GM18508 (cell line): ENCODE data around the gene SLC25A28.

ENCODE experiments used
- ATAC-seq: cut with Tn5 transposase; IDR thresholded peaks from one replicate; pipeline ENCODE4 v1.9.1; 2021; ENCODE audit warnings: moderate number of reproducible peaks; ENCODE audit not compliant: insufficient read depth, unreplicated experiment

SLC25A28 gene

DNA sequence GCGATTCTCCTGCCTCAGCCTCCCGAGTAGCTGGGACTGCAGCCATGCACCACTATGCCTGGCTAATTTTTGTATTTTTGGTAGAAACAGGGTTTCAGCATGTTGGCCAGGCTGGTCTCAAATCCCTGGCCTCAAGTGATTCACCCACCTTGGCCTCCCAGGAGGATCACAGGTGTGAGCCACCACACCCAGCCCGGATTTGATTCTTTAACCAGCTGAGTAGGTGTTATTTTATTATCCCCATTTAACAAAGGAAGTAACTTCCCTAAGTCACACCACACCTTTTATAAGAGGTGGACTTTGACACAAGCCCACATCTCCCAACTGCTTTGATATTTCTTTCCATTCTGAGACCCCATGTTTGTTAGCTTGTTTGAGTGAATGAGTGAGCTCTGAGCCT, 25.0 kb downstream of the SLC25A28 start:
- no peak for ATAC-seq

GRCh38 chr10:99593312-99593711, 26.9 kb downstream of the SLC25A28 start:
- no peak for ATAC-seq

GRCh38 chr10:99590799-99591198, 29.4 kb downstream of the SLC25A28 start:
- ATAC-seq: no peak

DNA sequence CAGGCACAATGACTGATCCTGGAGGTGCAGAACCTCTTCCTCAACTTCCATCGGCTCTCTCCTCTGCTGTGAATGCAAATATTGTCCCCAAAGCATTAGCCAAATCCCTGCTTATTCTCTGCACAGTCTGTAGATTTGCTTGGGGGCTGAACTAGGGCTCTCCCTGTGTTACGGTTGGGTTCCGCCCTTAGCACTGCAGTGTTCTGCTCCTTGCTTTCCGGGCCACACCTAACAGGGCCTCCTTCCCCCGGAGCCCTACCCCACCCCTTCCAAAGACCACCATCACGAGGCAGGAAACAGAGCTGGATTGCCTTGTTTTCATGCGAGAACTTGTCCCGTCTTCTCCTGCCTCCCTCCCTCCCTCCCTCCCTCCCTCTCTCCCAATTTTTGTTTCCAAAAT, 36.6 kb downstream of the SLC25A28 start:
- ATAC-seq: no peak

DNA sequence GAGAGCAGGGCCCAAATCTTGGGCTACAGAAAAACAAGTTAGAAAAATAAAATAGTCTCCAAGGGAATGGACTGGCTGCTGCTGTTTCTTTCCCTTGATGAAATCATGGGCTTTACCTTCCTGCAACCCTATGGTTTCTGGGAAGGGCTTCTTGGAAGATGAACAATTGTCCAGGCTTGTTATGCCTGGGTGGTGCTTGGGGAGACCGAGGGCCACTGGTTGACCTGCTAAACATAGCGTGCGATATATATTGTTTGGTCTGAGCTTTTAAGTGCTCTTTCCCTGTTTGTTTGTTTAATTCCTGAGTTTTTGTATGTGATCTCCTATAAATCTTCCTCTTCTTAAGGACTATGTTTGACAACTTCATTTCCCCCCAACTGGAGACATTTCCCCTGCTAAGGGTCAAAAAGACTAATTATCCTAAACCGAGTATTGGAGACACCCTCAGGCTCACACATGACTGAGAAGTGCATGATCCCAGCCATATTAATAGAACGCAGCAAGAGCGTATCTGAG, 37.9 kb downstream of the SLC25A28 start:
- ATAC-seq: no peak

- ATAC-seq: no peak
Measured at GRCh38 chr10:99579971-99580370, 40.3 kb downstream of the SLC25A28 start.

DNA sequence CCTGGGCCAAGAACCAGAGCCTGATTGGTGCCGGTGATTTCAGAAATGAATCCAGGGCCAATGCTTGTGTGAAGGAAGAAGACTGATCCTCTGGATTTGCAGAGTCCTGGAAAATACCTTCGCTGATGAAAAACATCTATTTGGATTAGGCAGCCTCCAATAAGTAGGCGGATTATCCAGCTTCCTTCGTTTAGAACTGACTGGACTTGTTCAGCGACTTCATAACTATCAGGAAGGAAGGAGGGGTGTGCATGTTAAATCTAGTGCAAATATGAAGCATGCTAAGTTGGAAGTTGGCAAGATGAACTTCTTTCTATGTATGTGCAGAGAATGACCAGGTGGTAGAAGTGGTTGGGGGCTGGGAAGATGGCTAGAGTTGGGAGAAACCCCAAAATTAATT, 46.4 kb downstream of the SLC25A28 start:
- no peak for ATAC-seq

GRCh38 chr10:99571816-99572215, 48.4 kb downstream of the SLC25A28 start:
- ATAC-seq: no peak

DNA sequence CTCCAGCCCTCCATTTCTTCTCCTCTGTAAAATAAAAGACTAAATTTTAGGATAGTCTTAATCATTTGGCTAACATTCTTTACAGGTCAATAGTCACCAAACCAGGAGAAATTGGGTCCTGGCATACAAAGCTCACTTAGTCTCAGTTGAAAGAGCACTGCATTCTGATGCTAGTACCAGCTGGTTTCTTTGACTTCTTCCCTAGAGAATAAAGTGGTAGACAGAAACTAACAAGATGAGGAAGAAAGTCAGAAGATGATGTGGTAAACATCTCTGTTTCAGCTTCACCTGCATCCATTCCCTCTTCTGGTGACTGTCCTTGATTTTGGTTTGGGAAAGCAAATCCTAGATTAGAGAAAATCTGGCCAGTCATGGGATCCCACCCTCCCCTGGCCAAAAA, 50.3 kb downstream of the SLC25A28 start:
- ATAC-seq: no peak

- ATAC-seq: no peak
Measured at GRCh38 chr10:99569253-99569939, 50.8 kb downstream of the SLC25A28 start.

GRCh38 chr10:99565166-99565565, 55.1 kb downstream of the SLC25A28 start:
- ATAC-seq: no peak

DNA sequence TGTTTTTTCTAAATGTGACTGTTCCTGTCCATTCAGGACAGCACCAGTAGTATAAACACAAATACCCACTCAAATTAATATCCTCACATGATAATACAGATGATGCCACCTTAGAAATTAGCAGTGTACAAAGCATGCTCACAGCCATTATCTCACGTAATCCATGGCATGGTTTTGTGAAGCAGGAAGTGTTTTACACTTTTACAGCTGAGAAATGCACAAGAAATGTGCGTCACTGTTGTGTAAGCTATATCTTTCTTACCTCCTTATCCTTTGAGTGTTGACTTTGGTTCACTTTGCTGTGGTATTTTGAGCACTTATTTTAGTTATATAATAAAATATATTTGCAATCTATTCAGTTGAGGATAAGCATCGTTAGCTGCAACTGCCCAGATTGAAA, 55.9 kb downstream of the SLC25A28 start:
- ATAC-seq: no peak

GRCh38 chr10:99562631-99563030, 57.6 kb downstream of the SLC25A28 start:
- no peak for ATAC-seq
